ENCODE data around the gene NCAPG2.

GRCh38 chr7:158606129-158606528, 98.5 kb downstream of the NCAPG2 start:
- TF ChIP-seq CBFB (CRISPR knock-in tag; IDR thresholded peaks at IDR 0.05; ENCODE audit: low read depth) (no peak), CTCF (IDR thresholded peaks at IDR 0.05) (no peak), NR3C1 (CRISPR knock-in tag; conservative IDR thresholded peaks at IDR 0.05; ENCODE audit: low read depth) (no peak), NR2C2 (CRISPR knock-in tag; IDR thresholded peaks at IDR 0.05) (no peak), ZNF263 (CRISPR knock-in tag; IDR thresholded peaks at IDR 0.05; ENCODE audit: low read depth) (no peak), USF2 (CRISPR knock-in tag; IDR thresholded peaks at IDR 0.05) (no peak), RELA (CRISPR knock-in tag; IDR thresholded peaks at IDR 0.05; ENCODE audit: borderline replicate concordance) (no peak), SP1 (CRISPR knock-in tag; conservative IDR thresholded peaks at IDR 0.05) (no peak), PREB (CRISPR knock-in tag; IDR thresholded peaks at IDR 0.05; ENCODE audit: borderline replicate concordance) (no peak), ZNF138 (CRISPR knock-in tag; conservative IDR thresholded peaks at IDR 0.05) (no peak), ARID4B (CRISPR knock-in tag; IDR thresholded peaks at IDR 0.05; ENCODE audit: borderline replicate concordance) (no peak)

Data from WTC11 (cell line).